A549 (cell line): ENCODE data around the gene MYO1D.

Source experiments
- CBX2 ChIP-seq: fragments of 200-600 bp; sonication (generic); IDR thresholded peaks from 2 replicates; pipeline ENCODE4 v1.6.1; 2016; ENCODE audit warnings: low read depth, mild to moderate bottlenecking, borderline replicate concordance
- CEBPB ChIP-seq, 2 experiments: fragments of >200 bp in 1 of 2; sonication (Bioruptor Twin) in 1 of 2; formaldehyde crosslinking in 1 of 2; IDR thresholded peaks; 2 replicates each; pipeline ENCODE4 v1.6.1; 2012 to 2016
- CHD2 ChIP-seq: fragments of 150-350 bp; IDR thresholded peaks from 2 replicates; pipeline ENCODE4 v1.6.1; 2014; ENCODE audit warnings: low read length; ENCODE audit not compliant: partially characterized antibody
- CTCF ChIP-seq: fragments of >200 bp; sonication (Bioruptor Twin); formaldehyde crosslinking; IDR thresholded peaks from 3 replicates; pipeline ENCODE4 v1.5.1; 2016
- EP300 ChIP-seq, 2 experiments: fragments of >200 bp; sonication (Bioruptor Twin); formaldehyde crosslinking; IDR thresholded peaks; 2 replicates in 1 of 2; 3 replicates in 1 of 2; pipeline ENCODE4 v1.6.1; 2016 to 2017
- FOSL2 ChIP-seq, 2 experiments: fragments of 450-650 bp in 1 of 2; fragments of >200 bp in 1 of 2; sonication (Bioruptor Twin) in 1 of 2; formaldehyde crosslinking; IDR thresholded peaks; 2 replicates each; pipeline versions ENCODE4 v1.5.0 to v1.6.1; 2016 to 2020; ENCODE audit warnings: mild to moderate bottlenecking in 1 of 2, moderate library complexity in 1 of 2
- JUNB ChIP-seq: fragments of >200 bp; sonication (Bioruptor Twin); formaldehyde crosslinking; IDR thresholded peaks from 2 replicates; pipeline ENCODE4 v1.6.1; 2016
- MAFK ChIP-seq: fragments of 450-650 bp; IDR thresholded peaks from 2 replicates; pipeline ENCODE4 v1.6.1; 2014; ENCODE audit not compliant: partially characterized antibody
- NFE2L2 ChIP-seq: fragments of 150-350 bp; conservative IDR thresholded peaks from 2 replicates; pipeline ENCODE4 v1.6.1; 2014; ENCODE audit warnings: low read length
- NR3C1 ChIP-seq: fragments of >200 bp; sonication (Bioruptor Twin); formaldehyde crosslinking; IDR thresholded peaks from 3 replicates; pipeline ENCODE4 v1.6.1; 2017
- POLR2A ChIP-seq: IDR thresholded peaks from 2 replicates; pipeline ENCODE4 v1.6.1; 2012; ENCODE audit warnings: mild to moderate bottlenecking, low read length
- TF ChIP-seq, protein P1 (sequence below): fragments of 200-600 bp; sonication (generic); IDR thresholded peaks from 2 replicates; pipeline ENCODE4 v1.6.1; 2016; ENCODE audit warnings: antibody characterized with exemption, mild to moderate bottlenecking, moderate library complexity
- TF ChIP-seq, protein P2 (sequence below): IDR thresholded peaks from 2 replicates; pipeline ENCODE4 v1.6.1; 2012

- TF ChIP-seq NR3C1 (no peak), CTCF (no peak), CHD2 (no peak), EP300 (IDR thresholded peaks at IDR 0.05) (no peak), POLR2A (no peak), CBX2 (no peak), CEBPB (IDR thresholded peaks at IDR 0.05) (no peak), NFE2L2 (no peak), MAFK (no peak), JUNB (no peak), FOSL2 (IDR thresholded peaks at IDR 0.05) (no peak), FOSL2 (CRISPR knock-in tag; IDR thresholded peaks at IDR 0.05) (no peak)
- TF ChIP-seq, protein P1, sequence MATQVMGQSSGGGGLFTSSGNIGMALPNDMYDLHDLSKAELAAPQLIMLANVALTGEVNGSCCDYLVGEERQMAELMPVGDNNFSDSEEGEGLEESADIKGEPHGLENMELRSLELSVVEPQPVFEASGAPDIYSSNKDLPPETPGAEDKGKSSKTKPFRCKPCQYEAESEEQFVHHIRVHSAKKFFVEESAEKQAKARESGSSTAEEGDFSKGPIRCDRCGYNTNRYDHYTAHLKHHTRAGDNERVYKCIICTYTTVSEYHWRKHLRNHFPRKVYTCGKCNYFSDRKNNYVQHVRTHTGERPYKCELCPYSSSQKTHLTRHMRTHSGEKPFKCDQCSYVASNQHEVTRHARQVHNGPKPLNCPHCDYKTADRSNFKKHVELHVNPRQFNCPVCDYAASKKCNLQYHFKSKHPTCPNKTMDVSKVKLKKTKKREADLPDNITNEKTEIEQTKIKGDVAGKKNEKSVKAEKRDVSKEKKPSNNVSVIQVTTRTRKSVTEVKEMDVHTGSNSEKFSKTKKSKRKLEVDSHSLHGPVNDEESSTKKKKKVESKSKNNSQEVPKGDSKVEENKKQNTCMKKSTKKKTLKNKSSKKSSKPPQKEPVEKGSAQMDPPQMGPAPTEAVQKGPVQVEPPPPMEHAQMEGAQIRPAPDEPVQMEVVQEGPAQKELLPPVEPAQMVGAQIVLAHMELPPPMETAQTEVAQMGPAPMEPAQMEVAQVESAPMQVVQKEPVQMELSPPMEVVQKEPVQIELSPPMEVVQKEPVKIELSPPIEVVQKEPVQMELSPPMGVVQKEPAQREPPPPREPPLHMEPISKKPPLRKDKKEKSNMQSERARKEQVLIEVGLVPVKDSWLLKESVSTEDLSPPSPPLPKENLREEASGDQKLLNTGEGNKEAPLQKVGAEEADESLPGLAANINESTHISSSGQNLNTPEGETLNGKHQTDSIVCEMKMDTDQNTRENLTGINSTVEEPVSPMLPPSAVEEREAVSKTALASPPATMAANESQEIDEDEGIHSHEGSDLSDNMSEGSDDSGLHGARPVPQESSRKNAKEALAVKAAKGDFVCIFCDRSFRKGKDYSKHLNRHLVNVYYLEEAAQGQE: no peak
- TF ChIP-seq, protein P2, sequence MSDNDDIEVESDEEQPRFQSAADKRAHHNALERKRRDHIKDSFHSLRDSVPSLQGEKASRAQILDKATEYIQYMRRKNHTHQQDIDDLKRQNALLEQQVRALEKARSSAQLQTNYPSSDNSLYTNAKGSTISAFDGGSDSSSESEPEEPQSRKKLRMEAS: no peak
Measured at GRCh38 chr17:32523827-32524552, 352.9 kb downstream of the MYO1D start.
